Spleen (tissue), 7 donors: ENCODE data around the gene PCDHGC5.

Source experiments
- CTCF ChIP-seq, 11 experiments: fragments of 200-600 bp in 7 of 11; fragments of 450-650 bp in 4 of 11; sonication (generic) in 4 of 11; IDR thresholded peaks in 8 of 11; conservative IDR thresholded peaks in 3 of 11; 1 replicate in 7 of 11; 2 replicates in 4 of 11; pipeline versions ENCODE4 v1.4.0 to v1.8.0; 2016 to 2021; ENCODE audit warnings: antibody characterized with exemption in 11 of 11, inconsistent platforms in 4 of 11, mild to moderate bottlenecking in 1 of 11
- POLR2A ChIP-seq, 3 donors: fragments of 450-650 bp; IDR thresholded peaks; one replicate each; pipeline ENCODE4 v1.5.1; 2017; ENCODE audit warnings: antibody characterized with exemption in 3 of 3, mild to moderate bottlenecking in 1 of 3
- POLR2AphosphoS5 ChIP-seq, 3 donors: sonication (generic); formaldehyde crosslinking; IDR thresholded peaks; one replicate each; pipeline ENCODE4 v1.5.1; 2017; ENCODE audit warnings: antibody characterized with exemption in 3 of 3
- donor health status: DM: no; HTN: no; CAD: no; lungs with moderate emphysema.
- donor health status: DM: no; HTN: no; CAD: no.
- donor health status: DM: no; HTN: no; CAD: no.

GRCh38 chr5:141517880-141518617, 29.2 kb downstream of the PCDHGC5 start:
- TF ChIP-seq CTCF (IDR thresholded peaks at IDR 0.05 in 8 of 11, conservative IDR thresholded peaks at IDR 0.05 in 3 of 11) = no peak
- no peak for TF ChIP-seq POLR2A (IDR thresholded peaks at IDR 0.05)
- no peak for TF ChIP-seq POLR2AphosphoS5 (IDR thresholded peaks at IDR 0.05)
